HCT116 (cell line): ENCODE measurements around the gene DRGX. TPM values are rescaled to one million over a fixed set of nuclear protein-coding genes. Genes with fewer than 3 reads are reported as not detected.

ENCODE experiments used
- ATAC-seq: fragments of 200-7000 bp; cut with Tn5 transposase; 2 replicates; pipeline ENCODE4 v1.9.1; 2020; ENCODE audit warnings: mild to moderate bottlenecking, moderate library complexity
- BruUV-seq: library from RNA; stranded (reverse); fragments of 400-500 nt; replicated peaks from 2 replicates; lab custom pipeline; 2021; lab: Mats Ljungman, UMichigan
- CTCF ChIA-PET: fragments of 300-600 bp; sonication (Branson Sonifier 250); formaldehyde crosslinking; loops from one replicate; lab custom pipeline; 2021; ENCODE audit warnings: antibody characterized with exemption; lab: Charles Lee
- POLR2A ChIA-PET: fragments of 300-600, 350-600 bp; sonication (Branson Sonifier 250); formaldehyde crosslinking; loops from one replicate; lab custom pipeline; 2021; ENCODE audit warnings: antibody characterized with exemption; lab: Charles Lee
- RAD21 ChIA-PET, 2 experiments: fragments of 300-600 bp; sonication (Branson Sonifier 250); formaldehyde crosslinking; loops; one replicate each; lab custom pipeline; 2023; ENCODE audit warnings: low total read pairs in 2 of 2; ENCODE audit not compliant: uncharacterized antibody in 2 of 2, unreplicated experiment in 2 of 2, low non-redundant PET in 1 of 2; lab: Charles Lee
- DNase-seq: peaks from one replicate; pipeline ENCODE4 v3.0.0-alpha.2; 2010; ENCODE audit warnings: low read depth, low spot score
- H2AFZ ChIP-seq: fragments of 200-600 bp; shearing (Covaris generic), sonication (generic); 2 replicates; pipeline ENCODE4 v1.6.1; 2017; ENCODE audit warnings: low read depth, mixed run types, mixed read lengths, antibody characterized with exemption, low read length; ENCODE audit not compliant: poor library complexity, severe bottlenecking
- H3K27ac ChIP-seq: 2 replicates; pipeline ENCODE4 v1.5.1; 2012; ENCODE audit warnings: low read depth, low read length
- H3K27me3 ChIP-seq: fragments of 200-600 bp; sonication (generic); 2 replicates; pipeline ENCODE4 v1.6.1; 2016; ENCODE audit warnings: mixed run types, low read length, mixed read lengths; ENCODE audit not compliant: insufficient read depth
- H3K36me3 ChIP-seq, 2 experiments: fragments of 200-500 bp in 1 of 2; fragments of 200-600 bp in 1 of 2; sonication (Bioruptor generic) in 1 of 2; sonication (generic) in 1 of 2; 2 replicates each; pipeline versions ENCODE4 v1.5.1 to v1.6.1; 2014 to 2016; ENCODE audit warnings: low read length in 2 of 2, inconsistent platforms in 1 of 2, mixed read lengths in 1 of 2, mixed run types in 1 of 2; ENCODE audit not compliant: insufficient read depth in 2 of 2, control insufficient read depth in 1 of 2
- H3K4me1 ChIP-seq, 2 experiments: fragments of 200-600 bp in 1 of 2; sonication (generic) in 1 of 2; 2 replicates each; pipeline versions ENCODE4 v1.5.1 to v1.6.1; 2012 to 2017; ENCODE audit warnings: low read length in 2 of 2, inconsistent platforms in 1 of 2, mild to moderate bottlenecking in 1 of 2, mixed read lengths in 1 of 2, mixed run types in 1 of 2, moderate library complexity in 1 of 2; ENCODE audit not compliant: insufficient read depth in 2 of 2, control insufficient read depth in 1 of 2
- H3K4me2 ChIP-seq: fragments of 200-600 bp; sonication (generic); 2 replicates; pipeline ENCODE4 v1.6.1; 2017; ENCODE audit warnings: mixed run types, low read length, mixed read lengths
- H3K4me3 ChIP-seq, 2 experiments: fragments of 200-600 bp in 1 of 2; sonication (generic) in 1 of 2; replicated peaks in 1 of 2; 2 replicates each; pipeline ENCODE4 v1.5.1; 2011 to 2016; ENCODE audit warnings: low read length in 2 of 2, control low read depth in 1 of 2, low read depth in 1 of 2, mild to moderate bottlenecking in 1 of 2, mixed read lengths in 1 of 2, mixed run types in 1 of 2
- H3K79me2 ChIP-seq: fragments of 200-600 bp; sonication (generic); 2 replicates; pipeline ENCODE4 v1.6.1; 2017; ENCODE audit warnings: mild to moderate bottlenecking, mixed run types, low read length, moderate library complexity, mixed read lengths; ENCODE audit not compliant: insufficient read depth
- H3K9ac ChIP-seq: fragments of 200-600 bp; sonication (generic); 2 replicates; pipeline ENCODE4 v1.6.1; 2016; ENCODE audit warnings: low read length, mixed read lengths
- H3K9me2 ChIP-seq: fragments of 200-600 bp; sonication (generic), shearing (Covaris generic); 2 replicates; pipeline ENCODE4 v1.6.1; 2017; ENCODE audit warnings: mixed run types, mild to moderate bottlenecking, moderate library complexity; ENCODE audit not compliant: insufficient read depth
- H3K9me3 ChIP-seq, 2 experiments: fragments of 200-500 bp in 1 of 2; fragments of 200-600 bp in 1 of 2; sonication (Bioruptor generic) in 1 of 2; sonication (generic) in 1 of 2; 2 replicates each; pipeline ENCODE4 v1.6.1; 2014 to 2017; ENCODE audit warnings: low read length in 2 of 2, mixed read lengths in 2 of 2, inconsistent platforms in 1 of 2, low read depth in 1 of 2, mild to moderate bottlenecking in 1 of 2, mixed run types in 1 of 2, moderate library complexity in 1 of 2; ENCODE audit not compliant: control insufficient read depth in 1 of 2, insufficient read depth in 1 of 2
- H4K20me1 ChIP-seq: fragments of 200-600 bp; sonication (generic), shearing (Covaris generic); 2 replicates; pipeline ENCODE4 v1.6.1; 2017; ENCODE audit warnings: mixed run types, mild to moderate bottlenecking, moderate library complexity; ENCODE audit not compliant: insufficient read depth
- CBX3 ChIP-seq: IDR thresholded peaks from 2 replicates; pipeline ENCODE4 v1.6.1; 2012; ENCODE audit warnings: low read depth
- EGR1 ChIP-seq: IDR thresholded peaks from 2 replicates; pipeline ENCODE4 v1.6.1; 2012; ENCODE audit warnings: low read depth
- ELF1 ChIP-seq: IDR thresholded peaks from 2 replicates; pipeline ENCODE4 v1.6.1; 2012; ENCODE audit warnings: low read depth, borderline replicate concordance
- JUND ChIP-seq: IDR thresholded peaks from 2 replicates; pipeline ENCODE4 v1.6.1; 2012
- MAX ChIP-seq: IDR thresholded peaks from 2 replicates; pipeline ENCODE4 v1.6.1; 2012
- POLR2AphosphoS5 ChIP-seq: IDR thresholded peaks from 2 replicates; pipeline ENCODE4 v1.6.1; 2011; ENCODE audit warnings: mild to moderate bottlenecking, low read depth, low read length, moderate library complexity
- SIN3A ChIP-seq: IDR thresholded peaks from 2 replicates; pipeline ENCODE4 v1.6.1; 2012; ENCODE audit warnings: low read depth
- TCF7L2 ChIP-seq: IDR thresholded peaks from 2 replicates; pipeline ENCODE4 v1.7.0; 2011; ENCODE audit warnings: borderline replicate concordance, inconsistent platforms; ENCODE audit not compliant: insufficient read depth, insufficient read length; ENCODE audit errors: extremely low read depth
- YY1 ChIP-seq: IDR thresholded peaks from 2 replicates; pipeline ENCODE4 v1.6.1; 2011; ENCODE audit warnings: low read length, low read depth, moderate library complexity, mild to moderate bottlenecking; ENCODE audit not compliant: insufficient replicate concordance; ENCODE audit errors: extremely low read depth
- ZNF274 ChIP-seq: fragments of 200-500 bp; sonication (Bioruptor generic); IDR thresholded peaks from 2 replicates; pipeline ENCODE4 v1.6.1; 2014; ENCODE audit warnings: mild to moderate bottlenecking, low read depth, low read length, inconsistent platforms
- intact Hi-C: fragments of 100-400 bp; cut with micrococcal nuclease; formaldehyde crosslinking; loops from 2 replicates; pipeline ENCODE4 v1.10.0; 2022
- total RNA-seq: library from RNA; stranded (reverse); gene quantifications from one replicate; pipeline ENCODE4 v1.2.1, GENCODE V29; 2021; ENCODE audit not compliant: unreplicated experiment
- TF ChIP-seq, protein P1 (sequence below): IDR thresholded peaks from 2 replicates; pipeline ENCODE4 v1.6.1; 2012
- TF ChIP-seq, protein P2 (sequence below): IDR thresholded peaks from 2 replicates; pipeline ENCODE4 v1.6.1; 2012; ENCODE audit warnings: low read depth

DRGX gene
- total RNA-seq, 1 experiment from 2014 or later: not detected

DNA sequence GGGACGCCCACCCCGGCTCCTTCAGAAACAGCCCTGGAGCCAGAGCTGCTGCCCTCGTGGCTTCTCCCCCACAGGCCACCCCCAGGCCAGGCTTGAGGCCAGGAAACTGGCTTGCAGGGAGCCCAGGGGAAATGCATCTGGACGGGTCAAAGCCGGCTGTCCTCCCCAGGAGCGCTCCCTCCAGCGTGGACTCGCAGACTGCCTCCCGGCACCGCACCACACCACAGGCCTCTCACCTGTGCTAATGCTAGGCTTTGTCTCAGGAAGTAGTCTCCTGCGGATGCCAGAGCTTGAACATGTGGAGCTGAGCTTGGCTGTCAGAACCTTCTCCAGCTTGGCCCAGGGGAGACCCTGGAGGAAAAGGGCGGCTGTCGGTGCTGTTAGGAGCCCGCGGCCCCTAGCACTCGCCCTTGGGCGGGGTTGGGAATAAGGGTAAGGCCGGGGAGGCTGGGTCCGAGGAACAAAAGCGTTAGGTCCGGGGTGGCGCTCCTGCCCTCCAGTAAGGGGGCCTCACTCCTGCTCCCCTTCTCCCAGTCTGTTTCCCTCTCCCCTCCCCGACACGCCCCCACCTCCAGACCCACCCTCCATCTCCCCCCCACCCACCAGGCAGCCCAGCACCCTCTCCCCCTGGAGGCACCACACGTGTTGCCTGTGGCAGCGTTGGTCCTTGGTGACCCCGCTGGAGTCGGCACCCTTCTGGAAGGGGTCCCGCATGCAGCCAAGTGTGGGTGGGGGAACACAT, 21.6 kb upstream of the DRGX start:
- H3K4me1 ChIP-seq: peaks cover 14 to 16% of the 10 kb centered on the region in 2 experiments
- no TSS peak for BruUV-seq
- H3K9ac ChIP-seq: no peak overlapping the region
- H3K4me3 ChIP-seq: no peak overlapping the region
- H4K20me1 ChIP-seq: no peaks in the 10 kb centered on the region
- no peaks in the 10 kb centered on the region for H3K79me2 ChIP-seq
- intact Hi-C loops: loop anchor here (5.0 to 10.0 kb wide), 2 partner anchors 435 to 763 kb away; no protein-coding TSS in a partner anchor
- H3K27me3 ChIP-seq: no peaks in the 10 kb centered on the region
- H3K27ac ChIP-seq: no peak overlapping the region; the same call in 1 of the 2 replicates
- ChIA-PET POLR2A (no interaction called here), CTCF (interaction anchor here (2.5 kb wide), 1 partner anchor 9 kb away, joined by 25 read pairs; no protein-coding TSS in a partner anchor), RAD21 (no interaction called here)
- no peaks in the 10 kb centered on the region for H3K9me3 ChIP-seq
- DNase-seq (no peak), ATAC-seq (no peak)
- H3K4me2 ChIP-seq: no peak overlapping the region
- no peak for TF ChIP-seq POLR2AphosphoS5
- no peak for TF ChIP-seq TCF7L2
- TF ChIP-seq ZNF274: no peak
- TF ChIP-seq, protein P1, sequence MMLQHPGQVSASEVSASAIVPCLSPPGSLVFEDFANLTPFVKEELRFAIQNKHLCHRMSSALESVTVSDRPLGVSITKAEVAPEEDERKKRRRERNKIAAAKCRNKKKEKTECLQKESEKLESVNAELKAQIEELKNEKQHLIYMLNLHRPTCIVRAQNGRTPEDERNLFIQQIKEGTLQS: no peak
- no peak for TF ChIP-seq MAX
- TF ChIP-seq, protein P2, sequence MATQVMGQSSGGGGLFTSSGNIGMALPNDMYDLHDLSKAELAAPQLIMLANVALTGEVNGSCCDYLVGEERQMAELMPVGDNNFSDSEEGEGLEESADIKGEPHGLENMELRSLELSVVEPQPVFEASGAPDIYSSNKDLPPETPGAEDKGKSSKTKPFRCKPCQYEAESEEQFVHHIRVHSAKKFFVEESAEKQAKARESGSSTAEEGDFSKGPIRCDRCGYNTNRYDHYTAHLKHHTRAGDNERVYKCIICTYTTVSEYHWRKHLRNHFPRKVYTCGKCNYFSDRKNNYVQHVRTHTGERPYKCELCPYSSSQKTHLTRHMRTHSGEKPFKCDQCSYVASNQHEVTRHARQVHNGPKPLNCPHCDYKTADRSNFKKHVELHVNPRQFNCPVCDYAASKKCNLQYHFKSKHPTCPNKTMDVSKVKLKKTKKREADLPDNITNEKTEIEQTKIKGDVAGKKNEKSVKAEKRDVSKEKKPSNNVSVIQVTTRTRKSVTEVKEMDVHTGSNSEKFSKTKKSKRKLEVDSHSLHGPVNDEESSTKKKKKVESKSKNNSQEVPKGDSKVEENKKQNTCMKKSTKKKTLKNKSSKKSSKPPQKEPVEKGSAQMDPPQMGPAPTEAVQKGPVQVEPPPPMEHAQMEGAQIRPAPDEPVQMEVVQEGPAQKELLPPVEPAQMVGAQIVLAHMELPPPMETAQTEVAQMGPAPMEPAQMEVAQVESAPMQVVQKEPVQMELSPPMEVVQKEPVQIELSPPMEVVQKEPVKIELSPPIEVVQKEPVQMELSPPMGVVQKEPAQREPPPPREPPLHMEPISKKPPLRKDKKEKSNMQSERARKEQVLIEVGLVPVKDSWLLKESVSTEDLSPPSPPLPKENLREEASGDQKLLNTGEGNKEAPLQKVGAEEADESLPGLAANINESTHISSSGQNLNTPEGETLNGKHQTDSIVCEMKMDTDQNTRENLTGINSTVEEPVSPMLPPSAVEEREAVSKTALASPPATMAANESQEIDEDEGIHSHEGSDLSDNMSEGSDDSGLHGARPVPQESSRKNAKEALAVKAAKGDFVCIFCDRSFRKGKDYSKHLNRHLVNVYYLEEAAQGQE: no peak
- no peak for TF ChIP-seq JUND
- TF ChIP-seq YY1: no peak
- no peak for TF ChIP-seq ELF1
- no peak for TF ChIP-seq EGR1
- no peak for TF ChIP-seq CBX3
- TF ChIP-seq SIN3A: no peak
- H2AFZ ChIP-seq: no peak overlapping the region
- no peaks in the 10 kb centered on the region for H3K9me2 ChIP-seq
- no peaks in the 10 kb centered on the region for H3K36me3 ChIP-seq
